NCI-H2196 treated with DMSO at 0.1 percent for 48 hours (cell line): ENCODE results near the gene MYOZ2.

Experiments
- DNase-seq: peaks from one replicate; lab custom pipeline; 2025; ENCODE audit not compliant: unreplicated experiment; lab: John Stamatoyannopoulos, UW

Gene MYOZ2

DNA sequence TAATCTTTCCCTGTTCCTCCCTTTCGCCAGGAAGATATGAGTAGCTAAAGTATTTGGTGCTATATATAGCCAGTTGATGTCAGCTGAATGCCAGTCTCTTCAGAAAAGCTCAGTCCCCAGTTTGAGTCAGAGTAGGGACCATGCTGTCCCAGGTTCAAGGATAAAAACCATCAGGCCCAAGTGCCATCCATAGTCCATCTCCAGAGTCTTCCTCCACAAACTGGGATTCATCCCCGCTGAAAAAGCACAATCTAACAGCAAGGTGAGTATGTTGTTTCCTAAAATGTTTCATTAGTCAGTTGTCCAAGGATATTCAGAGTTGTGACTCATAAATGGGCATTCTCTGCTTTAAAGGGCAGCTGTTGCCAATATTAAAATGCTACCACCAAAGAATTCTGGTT is at the start of gene MYOZ2:
MYOZ2 (plus strand) TSS at position 112 of the 401 bp plus-strand sequence. CDS start 694 bp downstream, outside the sequence.
- DNase-seq = no peak

- DNase-seq = no peak
These were observed 48.5 kb upstream of the MYOZ2 start for GRCh38 chr4:119087121-119087520.

- no peak for DNase-seq
These were observed 48.0 kb upstream of the MYOZ2 start for GRCh38 chr4:119087656-119088055.

DNA sequence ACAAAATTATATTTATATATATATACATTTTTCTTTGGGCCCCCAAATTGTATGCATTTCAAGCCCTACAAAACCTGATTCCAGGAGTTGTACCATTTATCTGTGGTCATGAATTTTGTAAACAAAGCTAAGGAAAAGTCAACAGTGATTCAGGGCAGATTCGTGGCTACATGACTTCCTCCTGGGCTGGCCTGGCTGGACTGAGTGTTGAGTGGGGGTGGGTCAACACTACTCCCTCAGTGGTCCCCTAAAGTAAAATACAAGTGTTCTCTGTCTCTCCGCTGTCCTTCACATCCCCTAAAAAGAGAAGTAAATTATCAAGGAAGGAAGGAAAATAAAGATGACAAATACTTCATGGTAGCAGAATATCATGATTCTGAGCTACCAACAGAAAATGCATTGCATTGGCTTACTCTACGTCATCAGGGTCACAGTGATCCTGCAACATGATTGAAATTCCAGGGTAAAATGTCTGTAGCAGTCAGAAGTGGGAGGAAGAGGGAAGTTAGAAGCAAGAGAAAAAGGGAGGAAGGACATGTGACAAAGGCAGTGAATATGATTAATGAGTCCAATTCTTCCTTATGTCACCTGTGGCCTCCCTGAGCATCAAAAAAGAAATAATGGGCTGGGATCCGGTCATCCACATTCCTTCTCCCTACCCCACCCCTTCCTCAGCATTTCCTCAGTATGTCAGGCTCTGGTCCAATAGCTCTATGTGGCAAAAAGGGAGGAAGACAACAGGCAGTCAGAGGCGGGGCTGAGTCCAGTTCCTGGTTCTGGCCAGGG is 42.4 kb upstream of the MYOZ2 start:
- DNase-seq = no peak

DNA sequence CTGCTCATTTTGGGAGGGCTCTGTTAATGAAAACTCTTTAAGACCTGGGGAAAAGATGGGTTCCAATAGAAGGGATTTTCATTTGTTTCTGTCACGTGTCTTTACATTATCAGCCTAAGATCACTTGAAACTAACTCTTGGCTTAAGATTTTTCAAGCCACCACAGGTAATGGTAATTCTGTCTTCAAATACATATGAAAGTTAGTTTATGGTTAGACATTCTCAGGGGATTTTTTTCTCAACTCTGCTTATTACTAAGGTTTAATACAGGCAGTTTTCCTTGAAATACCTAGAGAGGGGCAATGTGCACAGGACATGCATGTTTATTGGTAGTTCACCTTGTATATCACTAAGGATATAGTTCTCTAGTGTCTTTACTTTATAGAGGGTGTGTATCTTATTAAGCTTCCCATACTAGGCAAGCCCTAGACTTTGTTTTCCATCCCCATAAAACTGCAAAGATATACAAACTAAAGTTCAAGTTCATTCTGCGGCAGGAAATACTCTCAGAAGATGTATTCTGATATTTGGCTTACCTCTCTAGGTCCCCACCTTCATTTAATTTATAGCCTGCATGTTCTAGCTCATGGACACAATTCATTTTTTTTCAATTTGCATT is 38.2 kb upstream of the MYOZ2 start:
- no peak for DNase-seq

- DNase-seq = no peak
These were observed 37.3 kb upstream of the MYOZ2 start for GRCh38 chr4:119098306-119098705.

DNA sequence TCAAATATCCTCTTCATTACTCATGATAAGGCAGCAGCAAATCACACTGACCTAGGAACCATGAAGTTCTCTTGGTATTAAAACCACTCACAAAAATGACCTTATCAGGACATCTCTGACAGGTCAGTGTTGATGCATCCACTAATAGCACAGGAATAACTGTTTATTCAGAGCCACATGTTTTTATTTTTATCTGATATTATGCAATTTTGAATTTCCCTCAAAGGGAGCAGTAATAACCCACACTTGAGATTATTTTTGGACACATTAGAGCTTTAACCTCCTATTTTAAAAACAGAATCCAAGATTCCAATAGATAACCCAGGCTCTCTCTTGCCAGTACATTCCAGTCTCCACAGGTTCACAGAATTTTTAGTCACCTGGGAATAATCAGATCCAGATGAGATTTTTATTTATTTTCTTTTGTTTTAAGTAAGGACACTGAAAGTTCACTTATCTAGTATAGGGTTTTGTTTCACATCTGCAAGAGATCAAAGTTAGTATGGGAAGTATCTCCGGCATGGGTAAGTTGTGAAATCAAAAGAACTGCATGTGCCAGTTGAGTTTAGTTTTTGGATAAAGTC is 36.3 kb upstream of the MYOZ2 start:
- DNase-seq = no peak

- no peak for DNase-seq
These were observed 35.0 kb upstream of the MYOZ2 start for GRCh38 chr4:119100655-119101054.

DNA sequence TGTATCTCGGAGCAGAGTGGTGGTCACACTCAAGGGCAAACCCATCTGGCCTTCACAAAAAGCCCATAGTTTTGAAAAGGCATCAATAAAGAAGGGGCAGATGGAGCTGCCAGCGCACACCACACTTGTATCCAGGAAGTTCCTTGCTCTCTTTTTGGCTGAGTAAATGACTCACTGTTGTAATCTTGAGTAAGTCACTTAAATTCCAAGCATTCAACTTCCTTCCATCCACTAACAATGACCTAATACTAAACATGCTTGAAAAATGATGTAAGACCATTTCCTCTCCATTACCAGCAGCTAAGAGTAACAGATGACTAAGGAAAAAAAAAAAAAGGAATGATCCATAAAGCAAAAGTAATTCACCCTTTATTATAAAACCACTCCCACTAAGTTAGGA is 32.4 kb upstream of the MYOZ2 start:
- DNase-seq = no peak

- DNase-seq = no peak
These were observed 30.9 kb upstream of the MYOZ2 start for GRCh38 chr4:119104644-119105273.

DNA sequence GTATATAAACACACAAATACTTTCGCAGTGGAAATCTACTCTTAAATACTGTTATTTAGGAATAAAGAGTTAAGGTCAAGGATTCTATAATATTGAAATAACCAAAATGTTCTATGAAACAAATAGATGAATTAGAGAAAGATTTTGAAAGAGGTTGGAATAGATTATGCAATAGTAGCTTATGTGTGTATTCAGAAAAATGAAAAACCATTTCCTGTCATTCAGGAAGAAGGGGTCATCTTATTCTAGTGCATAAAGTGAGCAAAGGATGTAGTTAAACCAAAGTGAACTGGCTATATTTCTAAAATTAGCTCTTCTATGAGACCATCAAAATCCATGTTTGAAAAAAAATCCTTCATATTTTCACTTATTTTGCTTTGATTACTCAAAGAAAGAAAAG is 30.0 kb upstream of the MYOZ2 start:
- DNase-seq = no peak

- no peak for DNase-seq
These were observed 29.3 kb upstream of the MYOZ2 start for GRCh38 chr4:119106036-119107000.

DNA sequence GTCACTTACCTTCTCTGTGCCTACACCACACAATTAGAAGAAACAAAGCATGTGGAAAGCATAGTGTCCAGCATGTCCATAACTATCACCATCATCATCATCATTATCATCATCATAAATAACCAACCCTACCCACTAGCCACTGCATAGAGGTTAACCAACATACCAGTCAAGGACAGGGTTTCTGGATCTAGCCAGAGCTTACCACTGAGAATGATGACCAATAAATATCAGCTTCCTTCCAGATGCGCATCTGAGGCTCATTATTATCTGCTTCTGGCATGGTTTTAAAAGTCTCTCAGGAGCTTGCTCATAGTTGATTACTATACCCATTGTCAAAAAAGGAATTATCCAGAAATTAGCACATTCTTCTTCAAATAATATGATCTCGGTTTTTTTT is 25.5 kb upstream of the MYOZ2 start:
- DNase-seq = no peak

DNA sequence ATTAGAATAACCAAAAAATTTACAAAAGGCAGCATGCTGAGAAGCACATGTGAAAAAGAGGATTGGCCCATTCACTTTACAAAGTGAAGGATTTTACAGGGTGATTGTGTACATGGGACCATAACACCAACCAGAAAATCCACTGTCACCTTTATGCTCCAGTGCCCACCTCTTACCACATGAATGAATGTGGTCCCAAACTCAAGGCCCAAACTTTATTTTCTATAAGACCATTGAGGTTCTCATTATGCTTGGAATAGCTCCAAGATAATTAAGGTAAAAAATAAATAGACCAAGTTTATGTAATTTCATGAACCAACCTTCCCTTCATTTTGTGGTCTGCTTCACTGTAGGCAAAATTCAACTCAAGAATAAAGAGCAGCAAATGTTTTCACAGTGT is 24.3 kb upstream of the MYOZ2 start:
- no peak for DNase-seq

DNA sequence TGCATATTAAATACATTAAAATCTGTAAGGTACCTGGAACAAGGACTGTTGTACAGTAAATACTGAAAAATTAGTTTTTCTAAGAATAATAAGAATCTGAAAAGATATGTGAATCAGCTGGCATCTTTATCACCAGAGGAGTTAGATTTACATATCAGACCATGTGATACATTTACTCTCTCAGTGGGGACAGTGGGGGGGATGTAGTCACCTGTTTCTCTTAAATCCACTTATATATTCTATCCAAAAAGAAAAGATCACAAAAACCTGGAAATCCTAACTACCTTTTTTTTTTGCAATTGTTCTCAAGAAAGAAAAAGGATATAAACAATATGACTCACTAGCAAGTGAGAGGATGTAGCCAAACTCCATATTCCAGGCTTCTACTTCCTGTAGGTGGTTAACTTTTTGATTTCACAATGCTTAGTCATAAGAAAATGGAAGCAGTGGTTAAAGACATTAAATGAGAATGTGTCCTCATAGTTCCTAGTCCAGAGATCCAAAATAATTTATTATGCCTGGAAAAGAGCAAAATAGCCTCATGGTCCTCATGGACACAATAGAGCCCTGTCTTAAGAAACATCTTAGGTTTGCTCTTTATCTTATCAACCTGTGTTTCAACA is 22.5 kb upstream of the MYOZ2 start:
- DNase-seq = no peak

GRCh38 chr4:119116021-119116420 is 19.6 kb upstream of the MYOZ2 start:
- no peak for DNase-seq

DNA sequence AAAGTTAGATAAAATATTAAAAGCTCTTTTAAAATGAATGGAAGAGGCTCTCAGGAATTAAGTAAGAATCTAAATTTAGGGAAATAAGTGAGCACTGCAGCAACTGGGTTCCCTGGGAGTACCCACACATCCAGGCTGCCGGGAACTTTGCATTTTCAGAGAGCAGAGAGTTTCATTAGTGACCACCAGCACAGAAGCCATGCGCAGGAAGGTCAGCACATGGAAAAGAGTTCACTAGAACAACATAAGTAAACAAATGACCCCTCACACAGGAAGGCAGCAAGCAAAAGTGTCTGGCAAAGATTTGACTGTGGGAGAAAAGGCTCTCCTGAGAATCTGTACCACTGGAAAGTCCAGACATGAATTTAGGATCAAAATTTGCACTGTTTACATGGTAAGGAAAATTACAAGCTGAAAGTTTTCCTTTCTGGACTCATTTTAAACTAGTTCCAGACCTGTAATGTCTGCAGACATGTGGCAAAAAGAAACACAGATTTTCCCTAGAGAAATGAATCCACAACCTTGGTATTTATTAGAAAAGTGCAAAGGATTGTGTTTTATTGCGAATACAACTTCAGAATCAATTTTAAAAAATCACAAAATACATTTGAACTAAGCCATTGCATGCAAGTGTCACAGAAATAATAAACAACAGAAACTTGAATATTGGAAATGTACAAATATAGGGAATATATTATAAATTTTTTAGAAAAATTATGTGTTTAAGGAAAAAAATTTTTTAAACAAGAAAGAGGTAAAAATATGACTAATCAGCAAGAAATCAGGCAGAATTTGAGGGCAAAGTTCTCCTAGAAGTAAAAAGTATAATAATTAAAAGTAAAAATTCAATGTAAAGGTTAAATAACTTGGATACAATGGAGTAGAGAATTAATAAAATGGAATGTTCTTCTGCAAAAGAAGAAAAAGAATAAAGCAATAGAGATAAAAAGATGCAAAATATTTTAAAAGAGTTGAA is 18.4 kb upstream of the MYOZ2 start:
- DNase-seq = no peak

DNA sequence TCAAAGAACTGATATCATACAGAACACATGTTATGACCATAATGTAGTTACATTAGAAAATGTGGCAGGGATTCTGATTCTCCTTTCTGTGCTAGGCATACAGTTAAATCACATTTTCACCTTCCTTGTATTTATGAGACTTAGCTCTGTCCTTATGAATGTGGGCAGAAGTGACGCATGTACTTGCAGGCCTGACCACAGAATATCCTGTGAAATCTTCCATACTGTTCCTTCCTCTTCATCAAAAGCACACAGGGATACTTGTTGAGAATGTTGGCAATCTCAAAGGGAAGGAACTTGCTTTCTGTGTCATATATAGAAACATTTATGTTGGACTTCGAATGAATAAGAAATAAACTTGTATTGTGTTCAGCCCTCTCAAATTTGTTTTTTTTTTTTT is 17.2 kb upstream of the MYOZ2 start:
- DNase-seq = no peak

DNA sequence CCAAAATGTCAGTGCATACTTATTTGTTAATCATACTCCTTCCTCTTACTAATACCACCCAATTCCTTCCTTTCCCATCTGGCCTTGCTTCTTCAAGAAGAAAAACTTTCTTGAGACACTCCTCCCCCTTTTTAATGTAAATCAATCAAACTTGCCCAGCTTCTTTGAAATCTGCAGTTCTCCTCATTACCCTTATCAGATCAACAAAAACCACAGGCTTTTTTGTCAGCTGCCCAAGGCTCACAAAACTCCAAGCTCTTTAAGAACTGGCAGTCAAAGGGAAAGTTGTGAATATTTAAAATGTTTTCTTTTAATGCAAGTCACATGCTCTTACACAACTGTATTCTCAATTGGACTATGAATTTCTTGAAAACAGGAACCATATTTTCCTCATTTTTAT is 11.3 kb upstream of the MYOZ2 start:
- DNase-seq = no peak
